DOHH2 (cell line): ENCODE measurements around the gene NELFE.

Source experiments
- EZH2phosphoT487 ChIP-seq: fragments of 200-600 bp; sonication (generic); IDR thresholded peaks from 2 replicates; pipeline ENCODE4 v1.6.1; 2017; ENCODE audit warnings: borderline replicate concordance, mild to moderate bottlenecking, antibody characterized with exemption, low read length, moderate library complexity, mixed read lengths
- TF ChIP-seq, protein P1 (sequence below): fragments of 200-600 bp; sonication (generic); IDR thresholded peaks from one replicate; pipeline ENCODE4 v1.5.1; 2014; ENCODE audit warnings: antibody characterized with exemption, mild to moderate bottlenecking, low read depth, low read length; ENCODE audit not compliant: poor library complexity, severe bottlenecking

- TF ChIP-seq, protein P1, sequence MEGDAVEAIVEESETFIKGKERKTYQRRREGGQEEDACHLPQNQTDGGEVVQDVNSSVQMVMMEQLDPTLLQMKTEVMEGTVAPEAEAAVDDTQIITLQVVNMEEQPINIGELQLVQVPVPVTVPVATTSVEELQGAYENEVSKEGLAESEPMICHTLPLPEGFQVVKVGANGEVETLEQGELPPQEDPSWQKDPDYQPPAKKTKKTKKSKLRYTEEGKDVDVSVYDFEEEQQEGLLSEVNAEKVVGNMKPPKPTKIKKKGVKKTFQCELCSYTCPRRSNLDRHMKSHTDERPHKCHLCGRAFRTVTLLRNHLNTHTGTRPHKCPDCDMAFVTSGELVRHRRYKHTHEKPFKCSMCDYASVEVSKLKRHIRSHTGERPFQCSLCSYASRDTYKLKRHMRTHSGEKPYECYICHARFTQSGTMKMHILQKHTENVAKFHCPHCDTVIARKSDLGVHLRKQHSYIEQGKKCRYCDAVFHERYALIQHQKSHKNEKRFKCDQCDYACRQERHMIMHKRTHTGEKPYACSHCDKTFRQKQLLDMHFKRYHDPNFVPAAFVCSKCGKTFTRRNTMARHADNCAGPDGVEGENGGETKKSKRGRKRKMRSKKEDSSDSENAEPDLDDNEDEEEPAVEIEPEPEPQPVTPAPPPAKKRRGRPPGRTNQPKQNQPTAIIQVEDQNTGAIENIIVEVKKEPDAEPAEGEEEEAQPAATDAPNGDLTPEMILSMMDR = no peak
- no peak for TF ChIP-seq EZH2phosphoT487
Observed at GRCh38 chr6:31968791-31969711, 10.3 kb upstream of the NELFE start.
